Right ventricle myocardium superior (tissue), 1 donor: ENCODE results near the gene CEBPA. TPM values are rescaled to one million over a fixed set of nuclear protein-coding genes. Genes with fewer than 3 reads are reported as not detected.
"Not testable (repeated sequence)": the region's sequence is repeated elsewhere in the genome, so short reads cannot be mapped to it uniquely, and the experiment has no call there.

Experiments
- ATAC-seq: fragments of 200-7000 bp; cut with Tn5 transposase; one replicate; pipeline ENCODE4 v1.9.1; 2020; ENCODE audit warnings: mild to moderate bottlenecking; ENCODE audit not compliant: poor library complexity
- DNase-seq: peaks from one replicate; pipeline ENCODE4 v3.0.0-alpha.2; 2020
- intact Hi-C: fragments of 100-400 bp; cut with DNase I; formaldehyde crosslinking; loops from one replicate; pipeline ENCODE4 v1.11.2; 2022
- total RNA-seq: library from RNA; stranded (reverse); fragmentation: NEBNext Ultra II Directional; extraction: Animal tissue kit (Norgen Biotek cat#: 25700); gene quantifications from one replicate; pipeline ENCODE4 v1.2.1, GENCODE V29; 2021
- donor health status: DM: no; HTN: yes; CAD: no; lungs with severe emphysema.

Gene CEBPA
- total RNA-seq, 1 donor from 2014 or later, result 3.4 TPM

DNA sequence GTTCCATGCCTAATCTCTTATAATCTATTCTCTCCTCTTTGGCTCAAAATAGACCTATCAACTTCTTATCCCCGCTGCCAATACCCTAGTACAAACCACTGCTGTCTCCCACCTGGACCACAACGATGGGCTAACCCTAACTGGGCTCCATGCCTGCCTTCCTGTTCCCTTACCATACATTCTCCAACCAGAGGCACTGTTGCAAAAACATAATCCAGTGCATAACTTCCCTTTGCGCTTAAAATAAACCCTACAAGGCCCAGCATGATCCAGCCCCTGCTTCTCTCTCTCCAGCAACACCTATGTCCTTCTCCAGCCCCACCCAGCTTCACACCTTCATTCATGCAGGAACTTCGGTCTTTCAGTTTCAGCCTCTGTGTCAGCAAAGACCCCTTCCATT is 27.4 kb upstream of the CEBPA start:
- peak; percentile 39 for ATAC-seq
- DNase-seq, result no peak
- intact Hi-C loops, result no loop called here

DNA sequence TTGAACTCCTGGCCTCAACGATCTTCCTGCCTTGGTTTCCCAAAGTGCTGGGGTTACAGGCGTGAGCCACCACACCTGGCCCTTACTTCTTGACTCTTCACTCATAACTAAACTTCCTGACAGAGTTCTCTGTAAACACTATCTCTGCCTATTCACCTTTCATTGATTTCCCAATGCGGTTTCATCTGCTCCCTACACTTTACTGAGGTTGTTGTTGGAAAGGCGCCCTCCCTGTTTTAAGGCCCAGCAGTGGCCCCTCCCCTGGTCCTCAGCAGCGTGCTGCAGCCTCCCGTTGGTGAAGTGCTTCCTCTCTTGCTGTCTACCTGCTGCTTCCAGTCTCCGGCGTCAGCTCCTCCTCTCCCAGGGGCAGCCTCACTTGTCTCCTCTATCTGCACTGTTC is 26.7 kb upstream of the CEBPA start:
- intact Hi-C loops, result no loop called here
- ATAC-seq (no peak), DNase-seq (no peak)

DNA sequence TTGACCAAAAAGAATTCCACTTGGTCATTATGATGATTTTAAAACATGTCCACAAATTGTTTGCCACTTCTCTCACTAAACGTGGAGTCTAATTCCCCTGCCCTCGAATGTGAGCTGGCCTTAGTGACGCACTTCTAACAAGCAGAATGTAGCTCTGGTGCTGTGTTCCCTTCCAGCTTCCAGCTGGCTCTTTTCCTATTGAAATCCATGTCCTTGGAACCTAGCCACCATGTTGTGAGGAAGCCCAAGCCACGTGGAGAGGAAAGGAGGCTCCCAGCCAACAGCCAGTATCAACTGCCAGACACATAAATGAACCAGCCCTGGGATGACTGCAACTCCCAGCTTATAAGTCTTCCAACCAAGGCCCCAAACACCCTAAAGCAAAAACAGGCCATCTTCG is 23.6 kb upstream of the CEBPA start:
- DNase-seq (peak; percentile 67), ATAC-seq (peak; percentile 63)
- intact Hi-C loops, result no loop called here

DNA sequence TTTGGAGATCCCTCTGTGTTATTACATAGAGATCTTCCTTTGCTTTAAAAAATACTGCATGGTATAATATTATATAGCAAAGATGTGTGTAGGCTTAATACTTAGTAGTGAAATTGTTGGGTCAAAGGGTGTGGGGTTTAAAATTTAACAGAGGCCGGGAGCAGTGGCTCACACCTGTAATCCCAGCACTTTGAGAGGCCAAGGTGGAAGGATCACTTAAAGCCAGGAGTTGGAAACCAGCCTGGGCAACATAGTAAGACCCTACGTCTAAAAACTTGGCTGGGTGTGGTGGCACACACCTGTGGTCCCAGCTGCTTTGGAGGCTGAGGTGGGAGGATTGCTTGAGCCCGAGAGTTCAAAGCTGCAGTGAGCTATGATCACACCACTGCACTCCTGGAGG is 22.3 kb upstream of the CEBPA start:
- intact Hi-C loops, result no loop called here
- ATAC-seq (no peak), DNase-seq (no peak)

- no peak for ATAC-seq
- DNase-seq, result no peak
- intact Hi-C loops, result no loop called here
Measured at GRCh38 chr19:33323093-33323820, 20.9 kb upstream of the CEBPA start.

DNA sequence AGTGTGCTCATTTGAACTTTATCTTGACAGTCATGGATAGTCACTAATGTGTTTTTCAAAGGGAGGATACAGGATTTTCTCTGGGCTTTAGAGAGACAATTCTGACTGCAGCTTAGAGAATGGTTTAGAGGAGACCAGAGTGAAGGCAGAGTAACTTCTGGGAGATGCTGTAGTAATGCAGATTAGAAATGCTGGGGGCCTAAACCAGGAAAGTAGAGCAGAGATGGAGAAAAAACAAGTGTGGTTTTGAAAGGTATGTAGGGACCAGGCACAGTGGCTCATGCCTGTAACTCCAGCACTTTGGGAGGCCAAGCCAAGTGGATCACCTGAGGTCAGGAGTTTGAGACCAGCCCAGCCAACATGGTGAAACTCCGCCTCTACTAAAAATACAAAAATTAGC is 18.3 kb upstream of the CEBPA start:
- ATAC-seq, result no peak
- DNase-seq, result no peak
- intact Hi-C loops, result no loop called here

- DNase-seq, ATAC-seq, intact Hi-C loops: not testable (repeated sequence)
Measured at GRCh38 chr19:33317991-33318390, 15.7 kb upstream of the CEBPA start.

DNA sequence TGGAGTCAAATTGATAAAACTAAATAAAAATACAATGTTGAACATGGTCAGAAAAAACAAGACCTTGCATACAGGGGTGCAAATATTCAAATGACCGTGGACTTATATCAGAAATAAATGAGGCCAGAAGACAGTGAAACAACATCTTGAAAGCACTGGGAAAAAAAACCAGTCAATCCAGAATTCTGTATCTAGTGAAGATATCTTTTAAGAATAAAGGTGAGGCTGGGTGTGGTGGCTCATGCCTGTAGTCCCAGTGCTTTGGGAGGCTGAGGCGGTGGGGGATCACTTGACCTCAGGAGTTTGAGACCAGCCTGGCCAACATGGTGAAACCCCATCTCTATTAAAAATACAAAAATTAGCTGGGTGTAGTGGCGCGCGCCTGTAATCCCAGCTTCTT is 15.2 kb upstream of the CEBPA start:
- intact Hi-C loops, result no loop called here
- ATAC-seq (no peak), DNase-seq (no peak)

DNA sequence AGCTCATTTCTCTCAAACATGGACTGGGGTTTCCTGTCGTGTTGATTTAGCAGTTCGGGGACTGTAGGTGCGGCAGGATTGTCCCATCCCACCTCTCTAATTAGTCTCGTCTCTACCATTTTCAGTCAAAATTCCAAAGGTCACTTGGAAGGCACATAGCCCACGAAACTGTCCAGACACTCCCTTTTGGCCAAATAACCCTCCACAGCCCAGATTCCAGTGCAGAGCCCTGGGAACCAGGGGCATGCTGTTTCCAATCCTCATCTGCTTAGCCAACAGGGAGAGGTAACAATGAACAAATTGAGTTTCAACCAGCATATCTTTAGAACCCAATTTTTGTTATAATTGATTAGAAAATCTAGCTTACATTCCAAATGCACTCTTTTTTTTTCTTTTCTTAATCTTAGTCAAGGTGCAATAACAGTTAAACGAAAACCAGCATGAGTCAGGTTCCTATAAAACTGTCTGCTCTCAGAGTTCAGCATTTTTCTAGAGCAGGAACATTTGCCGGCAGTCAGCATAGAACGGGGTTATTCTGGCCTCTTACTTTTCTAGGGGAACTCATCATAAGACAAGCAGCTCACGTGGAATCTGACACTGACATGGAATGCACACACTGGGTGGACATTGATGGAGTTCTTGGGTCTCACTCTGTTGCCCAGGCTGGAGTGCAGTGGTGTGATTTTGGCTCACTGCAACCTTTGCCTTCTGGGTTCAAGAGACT is 14.4 kb upstream of the CEBPA start:
- DNase-seq (no peak), ATAC-seq (no peak)
- intact Hi-C loops, result no loop called here

- intact Hi-C loops, ATAC-seq, DNase-seq: not testable (repeated sequence)
Measured at GRCh38 chr19:33312808-33313207, 10.5 kb upstream of the CEBPA start.

GRCh38 chr19:33312065-33312464 is 9.7 kb upstream of the CEBPA start:
- intact Hi-C loops, result no loop called here
- ATAC-seq (no peak), DNase-seq (no peak)

- ATAC-seq (no peak), DNase-seq (no peak)
- intact Hi-C loops, result no loop called here
Measured at GRCh38 chr19:33311326-33311682, 9.0 kb upstream of the CEBPA start.

DNA sequence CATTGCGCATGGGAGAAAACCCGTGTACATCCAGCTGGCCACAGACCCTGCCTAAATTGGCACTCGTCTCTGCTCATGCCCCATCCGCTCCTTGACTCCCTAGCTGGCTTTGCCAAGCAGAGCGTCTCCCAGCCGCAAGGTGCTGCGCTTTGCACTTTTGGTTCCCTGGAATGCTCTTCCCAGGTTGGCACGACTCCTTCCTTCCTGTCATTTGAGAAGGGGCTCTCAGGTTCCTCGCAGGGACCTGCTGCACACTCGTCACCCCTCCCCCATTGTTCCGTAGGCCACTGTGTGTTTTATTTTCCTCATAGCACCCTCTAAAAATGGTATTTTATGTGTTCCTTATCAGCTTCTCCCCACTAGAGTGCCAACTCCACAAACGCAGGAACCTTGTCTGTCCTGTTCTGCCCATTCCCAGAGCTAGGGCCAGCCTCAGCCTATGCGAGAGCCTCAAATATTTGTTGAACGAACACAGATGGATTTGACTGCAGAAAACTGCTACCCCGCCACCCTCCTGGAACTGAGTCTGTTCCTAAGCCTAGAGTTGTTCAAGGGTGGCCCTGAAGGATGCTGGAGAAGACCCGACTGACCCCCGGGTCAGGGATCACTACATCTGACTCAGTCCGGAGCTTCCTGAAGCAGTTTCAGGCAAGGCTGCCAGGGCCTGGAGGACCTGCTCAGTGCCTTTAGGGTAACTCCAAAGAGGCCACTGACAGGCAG is 8.4 kb upstream of the CEBPA start:
- ATAC-seq, result no peak
- intact Hi-C loops, result no loop called here
- DNase-seq, result no peak

- intact Hi-C loops, result no loop called here
- DNase-seq (no peak), ATAC-seq (no peak)
Measured at GRCh38 chr19:33309826-33310225, 7.5 kb upstream of the CEBPA start.

GRCh38 chr19:33306853-33307792 is 4.8 kb upstream of the CEBPA start:
- ATAC-seq (no peak), DNase-seq (no peak)
- intact Hi-C loops, result no loop called here

DNA sequence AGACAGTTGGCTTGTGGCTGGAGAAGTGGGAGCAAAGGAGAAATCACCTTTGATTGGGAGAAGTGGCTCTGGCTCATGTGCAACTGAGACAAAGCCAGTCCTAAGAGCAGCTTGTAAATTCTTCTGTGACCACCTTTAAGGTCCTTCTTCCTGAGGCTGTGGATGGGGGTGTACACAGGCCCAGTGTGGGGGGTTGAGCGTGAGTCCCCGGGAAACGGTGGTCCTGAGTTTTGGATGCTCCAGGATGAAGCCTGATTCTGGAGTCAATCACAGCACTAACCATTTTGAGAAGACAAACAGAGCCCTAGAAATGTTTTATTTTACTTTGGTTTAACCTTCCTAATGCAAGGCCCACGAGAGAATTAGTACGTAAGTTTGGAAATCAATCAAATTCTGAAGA is 3.9 kb upstream of the CEBPA start:
- no peak for ATAC-seq
- no peak for DNase-seq
- intact Hi-C loops, result no loop called here

GRCh38 chr19:33304760-33305647 is 2.7 kb upstream of the CEBPA start:
- ATAC-seq, result no peak
- no peak for DNase-seq
- intact Hi-C loops, result loop anchor here (5.0 kb wide), 1 partner anchor 67 kb away; the partner anchor contains the start of gene CEBPG

- DNase-seq (no peak), ATAC-seq (no peak)
- intact Hi-C loops, result loop anchor here (5.0 kb wide), 1 partner anchor 68 kb away; the partner anchor contains the start of gene CEBPG
Measured at GRCh38 chr19:33304371-33304759, 2.0 kb upstream of the CEBPA start.
